ENCODE results near the gene IL15RA. TPM values are rescaled to one million over a fixed set of nuclear protein-coding genes. Genes with fewer than 3 reads are reported as not detected.

Gene IL15RA
- total and polyA plus RNA-seq, 10 of the 15 experiments (the other 5 are each of a cell fraction or from before 2014, with no cell fraction given): 2.0 to 14.8 (median 12.1) TPM

GRCh38 chr10:5904227-5904626 lies 73.1 kb downstream of the IL15RA start (continued):
- TF ChIP-seq ZNF592 (IDR thresholded peaks at IDR 0.05) (no peak), NFXL1 (IDR thresholded peaks at IDR 0.05; ENCODE audit: borderline replicate concordance) (no peak), FOXM1 (IDR thresholded peaks at IDR 0.05; ENCODE audit: low read depth, low read length) (peak; percentile 72), KLF5 (IDR thresholded peaks at IDR 0.05; ENCODE audit: partially characterized antibody) (no peak), EP300 (IDR thresholded peaks at IDR 0.05; ENCODE audit: borderline replicate concordance in 1 of 2, control insufficient read depth in 1 of 2, low read depth in 2 of 2, low read length in 2 of 2) (0 out of 4 replicates have a peak, but pooled peaks of 1 of the 2 experiments have one; percentile 11), NRF1 (conservative IDR thresholded peaks at IDR 0.05; ENCODE audit: low read depth, low read length) (no peak), ZBTB40 (IDR thresholded peaks at IDR 0.05; ENCODE audit: borderline replicate concordance) (no peak), BCLAF1 (IDR thresholded peaks at IDR 0.05) (no peak), RAD21 (IDR thresholded peaks at IDR 0.05; ENCODE audit: insufficient read depth, low read depth, low read length) (no peak), CREB1 (IDR thresholded peaks at IDR 0.05; ENCODE audit: low read depth) (peak; percentile 72), ETV6 (conservative IDR thresholded peaks at IDR 0.05 in 1 of 2, IDR thresholded peaks at IDR 0.05 in 1 of 2; ENCODE audit: borderline replicate concordance in 1 of 2, low read depth in 1 of 2) (peak in 1 of 2 experiments; percentile 77; a peak in 2 of 4 replicates), USF1 (IDR thresholded peaks at IDR 0.05; ENCODE audit: borderline replicate concordance, extremely low read length, insufficient read depth, low read depth, low read length) (no peak)

Measured in GM12878 (cell line).